Neutrophil (primary cell): ENCODE measurements around the gene TAOK2.
A peak's percentile ranks its signal among the peaks of the same experiment; 100 is the strongest.
"Not testable (repeated sequence)": the region's sequence is repeated elsewhere in the genome, so short reads cannot be mapped to it uniquely, and the experiment has no call there.

Experiments used
- H3K27ac ChIP-seq: fragments of 200-600 bp; sonication (generic); 2 replicates; pipeline ENCODE4 v1.5.1; 2016; ENCODE audit warnings: mild to moderate bottlenecking, moderate library complexity
- H3K27me3 ChIP-seq: fragments of 200-600 bp; sonication (generic); 2 replicates; pipeline ENCODE4 v1.6.0; 2016; ENCODE audit warnings: mild to moderate bottlenecking
- H3K36me3 ChIP-seq: fragments of 200-600 bp; sonication (generic); 2 replicates; pipeline ENCODE4 v1.5.1; 2017
- H3K4me1 ChIP-seq, 2 experiments: fragments of 200-600 bp in 1 of 2; sonication (generic) in 1 of 2; 1 replicate in 1 of 2; 2 replicates in 1 of 2; pipeline versions ENCODE4 v1.5.1 to v1.6.1; 2013 to 2016; ENCODE audit warnings: low read depth in 1 of 2, low read length in 1 of 2, mild to moderate bottlenecking in 1 of 2, moderate library complexity in 1 of 2; ENCODE audit not compliant: control insufficient read depth in 1 of 2, insufficient read depth in 1 of 2
- H3K4me3 ChIP-seq, 2 experiments: fragments of 200-600 bp in 1 of 2; sonication (generic) in 1 of 2; 1 replicate in 1 of 2; 2 replicates in 1 of 2; pipeline ENCODE4 v1.5.1; 2013 to 2016; ENCODE audit warnings: low read depth in 1 of 2, low read length in 1 of 2, mild to moderate bottlenecking in 1 of 2, moderate library complexity in 1 of 2
- H3K9me3 ChIP-seq: fragments of 200-600 bp; sonication (generic); 2 replicates; pipeline ENCODE4 v1.5.1; 2016
- TF ChIP-seq, protein P1 (sequence below): fragments of 200-600 bp; sonication (generic); IDR thresholded peaks from 2 replicates; pipeline ENCODE4 v1.5.1; 2016; ENCODE audit warnings: antibody characterized with exemption

The TAOK2 gene

DNA sequence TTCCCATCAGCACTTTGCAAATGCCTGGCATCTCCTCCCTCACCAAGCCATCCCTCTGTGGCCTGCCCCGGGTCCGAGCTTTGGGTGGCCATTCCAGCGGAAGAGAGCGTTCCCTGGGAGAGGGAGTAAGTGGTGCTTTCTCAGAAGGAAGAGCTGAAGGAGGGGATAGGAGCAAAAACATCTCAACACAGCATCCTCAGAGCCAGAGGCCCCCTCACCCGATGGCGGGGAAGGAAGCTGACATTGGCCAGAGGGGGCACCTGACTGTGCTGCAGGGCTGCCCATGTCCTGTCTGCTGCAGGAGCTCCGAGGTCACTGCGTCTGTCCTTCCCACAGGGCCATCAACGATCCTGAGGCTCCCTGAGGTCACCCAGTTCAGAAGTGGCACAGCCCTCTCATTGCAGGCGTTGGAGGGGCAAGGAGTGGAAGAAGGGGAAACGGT lies 57.8 kb downstream of the TAOK2 start:
- TF ChIP-seq, protein P1, sequence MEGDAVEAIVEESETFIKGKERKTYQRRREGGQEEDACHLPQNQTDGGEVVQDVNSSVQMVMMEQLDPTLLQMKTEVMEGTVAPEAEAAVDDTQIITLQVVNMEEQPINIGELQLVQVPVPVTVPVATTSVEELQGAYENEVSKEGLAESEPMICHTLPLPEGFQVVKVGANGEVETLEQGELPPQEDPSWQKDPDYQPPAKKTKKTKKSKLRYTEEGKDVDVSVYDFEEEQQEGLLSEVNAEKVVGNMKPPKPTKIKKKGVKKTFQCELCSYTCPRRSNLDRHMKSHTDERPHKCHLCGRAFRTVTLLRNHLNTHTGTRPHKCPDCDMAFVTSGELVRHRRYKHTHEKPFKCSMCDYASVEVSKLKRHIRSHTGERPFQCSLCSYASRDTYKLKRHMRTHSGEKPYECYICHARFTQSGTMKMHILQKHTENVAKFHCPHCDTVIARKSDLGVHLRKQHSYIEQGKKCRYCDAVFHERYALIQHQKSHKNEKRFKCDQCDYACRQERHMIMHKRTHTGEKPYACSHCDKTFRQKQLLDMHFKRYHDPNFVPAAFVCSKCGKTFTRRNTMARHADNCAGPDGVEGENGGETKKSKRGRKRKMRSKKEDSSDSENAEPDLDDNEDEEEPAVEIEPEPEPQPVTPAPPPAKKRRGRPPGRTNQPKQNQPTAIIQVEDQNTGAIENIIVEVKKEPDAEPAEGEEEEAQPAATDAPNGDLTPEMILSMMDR: no peak
- no peaks in the 10 kb centered on the region for H3K36me3 ChIP-seq
- H3K27me3 ChIP-seq: peaks cover 95% of the 10 kb centered on the region
- H3K4me3 ChIP-seq: no peak overlapping the region
- H3K4me1 ChIP-seq: peaks cover 0 to 6% of the 10 kb centered on the region in 2 experiments
- H3K9me3 ChIP-seq: no peaks in the 10 kb centered on the region
- H3K27ac ChIP-seq: no peak overlapping the region

DNA sequence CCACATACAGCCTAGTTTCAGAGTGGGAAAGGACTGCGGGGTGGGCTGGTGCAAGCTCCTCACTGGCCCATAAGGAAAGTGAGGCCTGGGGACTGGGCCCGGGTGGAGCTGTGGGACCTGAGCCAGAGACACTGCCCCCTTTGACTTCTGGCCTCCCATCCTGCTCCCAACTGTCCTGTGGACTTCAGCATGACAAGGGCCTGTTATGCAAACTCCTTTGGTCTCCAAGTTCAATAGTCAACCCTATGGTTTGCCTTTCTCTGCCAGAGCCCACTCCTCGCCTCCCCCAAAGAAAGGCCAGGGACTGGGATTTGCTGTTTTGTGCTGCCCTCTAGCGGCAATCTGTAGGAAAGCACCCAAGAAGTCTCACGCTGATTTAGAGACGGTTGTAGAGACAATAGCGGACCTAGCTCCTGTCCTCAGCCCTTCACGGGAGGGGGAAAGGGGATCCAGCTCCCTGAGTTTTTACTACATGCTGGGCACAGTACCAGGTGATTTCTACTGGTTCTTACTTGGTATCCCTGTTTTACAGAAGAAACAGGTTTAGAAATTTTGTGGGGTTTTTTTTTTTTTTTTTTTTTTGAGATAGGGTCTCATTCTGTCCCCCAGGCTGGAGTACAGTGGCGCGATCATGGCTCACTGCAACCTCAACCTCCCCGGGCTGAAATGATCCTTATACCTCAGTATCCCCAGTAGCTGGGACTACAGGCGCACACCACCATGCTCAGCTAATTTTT lies 58.6 kb downstream of the TAOK2 start:
- TF ChIP-seq, protein P1: peak; percentile 84
- Histone ChIP-seq H3K27ac (no peak overlapping the region), H3K4me1 (peaks cover 0 to 6% of the 10 kb centered on the region in 2 experiments), H3K27me3 (peaks cover 88% of the 10 kb centered on the region), H3K36me3 (no peaks in the 10 kb centered on the region), H3K9me3 (no peaks in the 10 kb centered on the region), H3K4me3 (no peak overlapping the region)

DNA sequence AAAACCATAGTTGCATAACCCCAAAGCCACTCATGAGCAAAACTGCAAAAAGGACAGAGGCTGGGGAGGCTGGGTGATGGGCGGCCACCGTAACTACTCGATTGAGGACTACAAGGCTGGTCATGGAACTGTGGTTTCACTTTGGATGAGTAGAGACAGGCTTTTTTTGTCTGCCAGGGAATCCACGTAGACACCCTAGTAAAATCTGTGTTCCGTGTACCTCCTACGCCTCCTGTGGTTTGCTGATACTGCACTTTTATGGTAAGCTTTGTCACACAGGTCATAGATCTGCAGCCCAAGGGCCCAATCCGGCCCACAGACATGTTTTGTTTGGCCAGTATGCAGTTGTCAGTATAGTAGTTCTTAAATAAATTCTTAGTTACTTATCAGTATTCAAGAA lies 59.6 kb downstream of the TAOK2 start:
- Histone ChIP-seq H3K4me3 (no peak overlapping the region), H3K27ac (no peak overlapping the region), H3K9me3 (no peaks in the 10 kb centered on the region), H3K36me3 (no peaks in the 10 kb centered on the region), H3K4me1 (peaks cover 0 to 6% of the 10 kb centered on the region in 2 experiments), H3K27me3 (peaks cover 78% of the 10 kb centered on the region)
- TF ChIP-seq, protein P1: no peak

DNA sequence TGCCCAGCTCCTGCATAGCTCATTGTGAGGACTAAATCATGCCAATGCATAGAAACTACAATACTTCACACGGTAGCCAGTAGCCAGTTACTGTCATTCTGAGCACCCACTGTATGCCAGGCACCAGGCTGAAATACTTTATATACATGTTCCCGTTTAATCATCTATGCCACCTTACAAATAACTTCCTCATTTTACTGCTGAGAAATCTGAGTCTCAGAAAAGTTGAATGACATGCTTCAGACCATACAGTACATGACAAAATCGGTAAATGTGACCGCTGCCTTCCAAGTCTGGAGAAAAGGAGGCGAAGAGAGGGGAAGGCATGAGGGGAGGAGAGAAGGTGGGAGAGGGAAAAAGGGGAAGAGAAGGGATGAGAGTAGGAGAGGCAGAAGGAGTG lies 66.6 kb downstream of the TAOK2 start:
- Histone ChIP-seq H3K4me1 (no peaks in the 10 kb centered on the region), H3K27me3 (peaks cover 22% of the 10 kb centered on the region), H3K27ac (no peak overlapping the region), H3K4me3 (no peak overlapping the region), H3K9me3 (no peaks in the 10 kb centered on the region), H3K36me3 (no peaks in the 10 kb centered on the region)
- TF ChIP-seq, protein P1: no peak

DNA sequence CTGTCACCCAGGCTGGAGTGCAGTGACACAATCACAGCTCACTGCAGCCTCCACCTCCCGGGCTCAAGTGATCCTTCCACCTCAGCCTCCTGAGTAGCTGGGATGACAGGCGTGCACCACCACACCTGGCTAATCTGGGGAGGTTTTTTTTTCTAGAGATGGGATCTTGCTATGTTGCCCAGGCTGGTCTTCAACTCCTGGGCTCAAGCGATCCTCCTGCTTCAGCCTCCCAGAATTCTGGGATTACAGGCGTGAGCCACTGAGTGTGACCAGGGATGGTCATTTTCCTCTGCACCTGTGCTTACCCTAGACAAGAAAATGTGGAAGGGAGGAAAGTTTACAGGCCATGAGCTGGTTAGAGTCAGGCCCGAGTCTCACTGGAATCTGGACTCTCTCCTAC lies 67.0 kb downstream of the TAOK2 start:
- not testable (repeated sequence) for H3K9me3 ChIP-seq, H3K36me3 ChIP-seq, H3K4me1 ChIP-seq, H3K27ac ChIP-seq, H3K4me3 ChIP-seq
- peaks cover 19% of the 10 kb centered on the region for H3K27me3 ChIP-seq

DNA sequence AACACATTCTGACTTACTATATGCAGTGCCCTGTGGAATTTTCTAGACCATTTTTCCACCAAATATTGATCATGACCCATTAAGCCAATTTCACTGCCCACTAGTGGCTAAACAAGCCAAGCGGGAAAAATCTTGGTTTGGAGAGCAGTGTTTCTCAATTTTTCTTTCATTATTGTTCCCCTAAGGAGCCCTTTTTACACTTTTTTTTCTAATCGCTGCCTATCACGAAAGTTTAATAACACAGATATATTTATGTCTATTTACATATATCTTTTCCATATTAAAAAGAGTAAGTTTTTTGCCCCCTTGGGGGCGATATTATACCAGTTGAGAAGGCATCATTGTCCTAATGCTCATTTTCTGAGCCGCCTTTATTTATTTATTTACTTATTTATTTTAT lies 68.2 kb downstream of the TAOK2 start:
- H3K4me1 ChIP-seq: no peaks in the 10 kb centered on the region
- H3K27ac ChIP-seq: no peak overlapping the region
- H3K9me3 ChIP-seq: no peaks in the 10 kb centered on the region
- peaks cover 10% of the 10 kb centered on the region for H3K27me3 ChIP-seq
- TF ChIP-seq, protein P1: no peak
- no peak overlapping the region for H3K4me3 ChIP-seq
- H3K36me3 ChIP-seq: no peaks in the 10 kb centered on the region
